ENCODE results near the gene BCHE. TPM values are rescaled to one million over a fixed set of nuclear protein-coding genes. Genes with fewer than 3 reads are reported as not detected.

Gene BCHE
- 85.7 TPM for polyA plus RNA-seq (2012; ENCODE audit: insufficient read length, low read depth)

DNA sequence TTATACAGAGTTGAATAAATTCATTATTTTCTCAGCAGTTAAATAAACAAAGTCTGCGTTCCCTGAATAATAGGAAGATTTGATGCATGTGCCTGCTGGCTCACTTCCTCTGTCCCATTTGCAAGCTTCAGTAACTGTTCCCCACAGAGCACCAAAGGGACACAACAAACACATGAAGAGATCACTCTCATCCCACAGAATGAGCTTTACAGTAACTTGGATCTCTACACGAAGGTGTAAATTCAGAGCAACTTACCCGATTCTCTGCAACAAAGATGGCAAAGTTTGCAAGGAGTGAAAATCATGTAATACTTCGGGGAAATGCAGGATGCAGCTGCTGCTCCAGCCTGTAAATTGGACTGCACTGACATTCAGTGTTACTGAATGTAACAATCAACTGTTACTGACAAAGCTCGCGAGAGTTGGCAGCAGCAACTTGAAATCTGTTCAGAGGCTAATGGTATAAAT, at the start of gene BCHE:
TSS of gene BCHE (minus strand) at position 366 of the 468 bp plus-strand sequence. CDS start 6,390 bp downstream, outside the sequence.
- TF ChIP-seq FOXP2 (optimal IDR thresholded peaks at IDR 0.05; ENCODE audit: borderline replicate concordance, extremely low read depth, extremely low read length, insufficient read depth) = peak; percentile 20
- peak; percentile 50; the same call in 1 of the 2 replicates for TF ChIP-seq TAF1 (IDR thresholded peaks at IDR 0.05; ENCODE audit: borderline replicate concordance, insufficient read depth, low read length)
- TF ChIP-seq SIN3A (IDR thresholded peaks at IDR 0.05; ENCODE audit: borderline replicate concordance, insufficient read depth, low read length) = no peak
- TF ChIP-seq POLR2AphosphoS5 (IDR thresholded peaks at IDR 0.05; ENCODE audit: low read depth, low read length) = peak; percentile 96
- TF ChIP-seq REST (IDR thresholded peaks at IDR 0.05; ENCODE audit: insufficient read depth in 1 of 2, low read depth in 2 of 2, low read length in 2 of 2) = peak in 1 of 2 experiments; percentile 51; a peak in 1 of 4 replicates

DNA sequence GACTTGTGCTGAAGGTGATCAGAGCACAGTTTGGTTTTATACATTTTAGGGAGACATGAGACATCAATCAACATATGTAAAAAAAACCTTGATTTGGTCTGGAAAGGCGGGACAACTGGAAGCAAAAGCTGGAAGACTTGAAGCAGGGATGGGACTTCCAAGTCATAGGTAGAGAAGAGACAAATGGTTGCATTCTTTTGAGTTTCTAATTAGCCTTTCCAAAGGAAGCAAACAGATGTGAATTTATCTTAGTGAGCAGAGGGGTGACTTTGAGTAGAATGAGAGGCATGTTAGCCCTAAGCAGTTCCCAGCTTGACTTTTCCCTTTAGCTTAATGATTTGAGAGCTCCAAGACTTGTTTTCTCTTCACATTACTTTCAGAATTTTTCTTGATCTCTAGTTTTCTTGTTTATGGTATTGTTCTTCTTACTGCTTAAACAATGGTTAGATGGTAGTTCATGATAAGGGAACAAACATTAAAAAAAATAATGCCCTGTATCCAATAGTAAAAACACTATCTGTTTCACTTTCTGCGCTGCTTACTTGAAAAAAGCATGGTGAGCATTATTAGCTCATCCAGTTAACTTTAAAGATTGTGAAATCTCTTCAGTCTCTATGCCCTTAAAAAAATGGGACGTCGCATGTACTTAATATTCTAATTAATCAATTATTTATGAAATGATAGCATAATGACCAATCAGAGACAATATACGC, 48.5 kb upstream of the BCHE start:
- TF ChIP-seq FOXP2 (optimal IDR thresholded peaks at IDR 0.05; ENCODE audit: borderline replicate concordance, extremely low read depth, extremely low read length, insufficient read depth) (no peak), REST (IDR thresholded peaks at IDR 0.05; ENCODE audit: insufficient read depth in 1 of 2, low read depth in 2 of 2, low read length in 2 of 2) (no peak), TAF1 (IDR thresholded peaks at IDR 0.05; ENCODE audit: borderline replicate concordance, insufficient read depth, low read length) (no peak), SIN3A (IDR thresholded peaks at IDR 0.05; ENCODE audit: borderline replicate concordance, insufficient read depth, low read length) (no peak), POLR2AphosphoS5 (IDR thresholded peaks at IDR 0.05; ENCODE audit: low read depth, low read length) (no peak)

DNA sequence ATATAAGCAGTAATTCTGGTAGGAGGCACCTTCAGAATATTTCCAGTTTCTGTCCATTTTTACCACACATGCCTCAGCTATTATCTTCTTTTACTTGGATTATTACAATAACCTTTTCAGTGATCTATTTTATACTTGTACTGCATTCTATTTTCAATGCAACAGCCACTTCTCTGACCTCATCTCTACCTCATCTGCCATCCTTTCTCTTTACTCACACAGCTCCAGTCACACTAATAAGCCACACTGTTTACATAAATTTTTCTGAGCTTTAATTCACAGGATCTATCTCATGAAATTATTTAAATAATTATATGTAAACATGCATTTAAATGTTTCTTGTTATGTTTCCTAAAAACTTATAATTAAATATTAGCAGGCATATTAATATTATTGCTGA, 47.3 kb upstream of the BCHE start:
- no peak for TF ChIP-seq POLR2AphosphoS5 (IDR thresholded peaks at IDR 0.05; ENCODE audit: low read depth, low read length)
- no peak for TF ChIP-seq FOXP2 (optimal IDR thresholded peaks at IDR 0.05; ENCODE audit: borderline replicate concordance, extremely low read depth, extremely low read length, insufficient read depth)
- no peak for TF ChIP-seq TAF1 (IDR thresholded peaks at IDR 0.05; ENCODE audit: borderline replicate concordance, insufficient read depth, low read length)
- TF ChIP-seq SIN3A (IDR thresholded peaks at IDR 0.05; ENCODE audit: borderline replicate concordance, insufficient read depth, low read length) = no peak
- TF ChIP-seq REST (IDR thresholded peaks at IDR 0.05; ENCODE audit: insufficient read depth in 1 of 2, low read depth in 2 of 2, low read length in 2 of 2) = no peak

GRCh38 chr3:165883863-165884478, 46.7 kb upstream of the BCHE start:
- no peak for TF ChIP-seq FOXP2 (optimal IDR thresholded peaks at IDR 0.05; ENCODE audit: borderline replicate concordance, extremely low read depth, extremely low read length, insufficient read depth)
- no peak for TF ChIP-seq REST (IDR thresholded peaks at IDR 0.05; ENCODE audit: insufficient read depth in 1 of 2, low read depth in 2 of 2, low read length in 2 of 2)
- no peak for TF ChIP-seq SIN3A (IDR thresholded peaks at IDR 0.05; ENCODE audit: borderline replicate concordance, insufficient read depth, low read length)
- no peak for TF ChIP-seq TAF1 (IDR thresholded peaks at IDR 0.05; ENCODE audit: borderline replicate concordance, insufficient read depth, low read length)
- no peak for TF ChIP-seq POLR2AphosphoS5 (IDR thresholded peaks at IDR 0.05; ENCODE audit: low read depth, low read length)
